HepG2 (cell line): ENCODE results near the gene VEZF1.
A peak's percentile ranks its signal among the peaks of the same experiment; 100 is the strongest.

Experiments
- JUND ChIP-seq: sonication (generic); formaldehyde crosslinking; IDR thresholded peaks from 2 replicates; pipeline ENCODE4 v1.8.0; 2022; ENCODE audit warnings: mild to moderate bottlenecking, missing genetic modification reagents
- POLR2A ChIP-seq, 2 experiments: IDR thresholded peaks; 2 replicates each; pipeline ENCODE4 v1.6.1; 2011; ENCODE audit warnings: low read depth in 2 of 2, low read length in 2 of 2, mild to moderate bottlenecking in 1 of 2, moderate library complexity in 1 of 2; ENCODE audit not compliant: insufficient read depth in 1 of 2
- POLR2AphosphoS5 ChIP-seq: IDR thresholded peaks from 2 replicates; pipeline ENCODE4 v1.6.1; 2012; ENCODE audit warnings: low read depth, low read length
- RORA ChIP-seq: sonication (generic); formaldehyde crosslinking; IDR thresholded peaks from 2 replicates; pipeline ENCODE4 v1.5.0; 2020; ENCODE audit warnings: mild to moderate bottlenecking, missing genetic modification reagents, moderate library complexity
- TMF1 ChIP-seq: sonication (generic); formaldehyde crosslinking; IDR thresholded peaks from 2 replicates; pipeline ENCODE4 v1.8.1; 2022; ENCODE audit warnings: low read depth, missing genetic modification reagents
- ZBTB21 ChIP-seq: sonication (generic); formaldehyde crosslinking; IDR thresholded peaks from 2 replicates; pipeline ENCODE4 v1.4.0; 2020; ENCODE audit warnings: missing genetic modification reagents

DNA sequence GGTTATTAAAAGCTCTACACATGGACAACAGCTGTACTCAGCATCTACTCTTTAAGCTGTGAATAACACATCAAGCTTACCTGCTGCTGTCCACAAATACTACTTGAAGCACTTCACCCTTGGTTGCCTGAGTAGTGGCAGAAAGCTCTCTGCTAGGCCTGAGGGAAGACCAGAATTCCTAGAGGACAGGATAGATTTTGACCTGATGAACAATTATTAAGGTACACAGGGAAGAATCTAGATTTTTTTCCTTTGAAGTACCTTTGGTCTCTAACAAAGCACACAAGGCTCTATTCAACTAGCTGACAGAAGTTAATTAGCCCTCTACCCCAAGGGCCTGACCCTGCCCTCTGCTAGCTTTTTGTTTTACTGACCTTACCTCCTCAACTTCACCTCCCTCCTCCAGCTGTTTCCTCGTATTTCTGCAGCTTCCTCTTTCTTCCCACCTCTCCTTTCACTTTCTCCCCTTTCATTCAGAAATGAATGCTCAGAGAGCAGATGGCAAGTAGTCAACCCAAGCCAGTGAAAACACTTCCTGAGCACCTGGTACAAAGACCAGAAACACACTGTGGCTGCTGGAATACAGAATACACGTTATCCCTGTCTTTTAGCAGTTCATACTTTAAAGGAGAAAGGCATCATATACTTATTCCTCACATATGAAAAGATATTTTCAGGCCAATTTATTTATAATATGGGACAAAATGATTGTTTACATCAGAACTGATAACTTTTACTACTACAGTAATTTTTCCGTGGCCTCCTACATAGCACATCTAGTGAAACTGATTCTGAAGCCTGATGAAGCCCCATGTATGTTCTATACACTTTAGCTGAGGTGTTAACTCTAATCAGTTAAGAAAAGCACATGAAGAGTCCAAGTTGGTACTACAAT is 5.7 kb upstream of the VEZF1 start:
- TF ChIP-seq TMF1 (CRISPR knock-in tag): no peak
- no peak for TF ChIP-seq RORA
- TF ChIP-seq POLR2A (IDR thresholded peaks at IDR 0.05; ENCODE audit: insufficient read depth in 1 of 2, low read depth in 2 of 2, low read length in 2 of 2): peak; percentile 36 to 38; a peak in 2 of 4 replicates
- no peak for TF ChIP-seq JUND
- TF ChIP-seq ZBTB21 (CRISPR knock-in tag): no peak
- TF ChIP-seq POLR2AphosphoS5: peak; percentile 47; the same call in 1 of the 2 replicates
